Stimulated activated CD8-positive, alpha-beta memory T cell treated with anti-CD3 and anti-CD28 coated beads, Interleukin-15, amount 100 ng/mL, for 48 hours (primary cell): ENCODE measurements around the gene AKT1S1.
"Not testable (repeated sequence)": the region's sequence is repeated elsewhere in the genome, so short reads cannot be mapped to it uniquely, and the experiment has no call there.

Source experiments
- DNase-seq, 2 donors: peaks; one replicate each; pipeline ENCODE4 v3.0.0-alpha.2; 2020; ENCODE audit warnings: low read depth in 2 of 2

Gene AKT1S1

GRCh38 chr19:49837009-49837310 is 40.2 kb downstream of the AKT1S1 start:
- DNase-seq, result no peak

DNA sequence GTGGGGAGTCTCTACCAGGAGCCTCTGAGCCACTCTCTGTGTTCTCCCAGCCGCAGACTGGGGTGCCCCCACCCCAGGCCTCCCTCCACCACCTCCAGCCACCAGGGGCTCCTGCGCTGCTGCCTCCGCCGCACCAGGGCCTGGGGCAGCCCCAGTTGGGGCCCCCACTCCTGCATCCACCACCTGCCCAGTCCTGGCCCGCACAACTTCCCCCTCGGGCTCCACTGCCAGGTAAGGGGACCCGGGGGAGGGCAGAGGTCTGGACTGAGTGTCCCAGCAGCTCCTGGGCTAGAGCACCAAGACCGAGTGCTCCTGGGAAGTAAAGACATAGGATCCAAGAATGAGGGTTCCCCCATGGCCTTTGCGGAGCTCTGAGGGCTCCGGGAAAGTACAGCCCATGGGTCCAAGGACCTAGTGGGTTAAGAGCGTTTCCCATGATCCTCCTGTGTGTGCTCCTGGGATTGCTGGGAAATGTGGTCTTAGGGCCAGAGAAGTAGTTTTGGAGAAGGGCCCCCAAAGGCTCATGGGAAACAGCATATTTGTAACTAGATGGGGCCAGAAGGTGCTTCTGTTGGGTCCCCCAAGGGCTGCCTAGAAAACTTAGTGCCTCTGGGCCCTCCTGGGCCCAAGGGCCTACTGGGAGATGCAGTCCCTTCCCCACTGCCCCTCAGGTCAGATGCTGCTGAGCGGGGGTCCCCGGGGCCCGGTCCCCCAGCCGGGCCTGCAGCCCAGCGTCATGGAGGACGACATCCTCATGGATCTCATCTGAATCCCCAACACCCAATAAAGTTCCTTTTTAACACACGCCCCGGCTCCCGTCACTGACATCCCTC is 40.8 kb downstream of the AKT1S1 start:
- DNase-seq, result no peak

DNA sequence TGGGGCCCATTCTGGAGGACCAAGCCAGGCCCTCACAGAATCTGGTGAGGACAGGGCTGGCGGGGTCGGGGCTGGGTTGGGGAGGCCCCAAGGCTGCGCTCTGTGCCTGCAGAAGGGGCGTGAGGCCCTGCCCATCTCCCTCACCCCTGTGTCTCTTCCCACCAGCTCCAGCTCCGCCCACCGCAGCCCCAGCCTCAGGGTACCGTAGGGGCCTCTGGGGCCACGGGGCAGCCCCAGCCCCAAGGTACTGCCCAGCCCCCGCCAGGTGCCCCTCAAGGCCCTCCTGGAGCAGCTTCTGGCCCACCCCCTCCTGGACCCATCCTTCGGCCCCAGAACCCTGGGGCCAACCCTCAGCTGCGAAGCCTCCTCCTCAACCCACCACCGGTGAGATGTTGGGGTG is 41.6 kb downstream of the AKT1S1 start:
- no peak for DNase-seq

DNA sequence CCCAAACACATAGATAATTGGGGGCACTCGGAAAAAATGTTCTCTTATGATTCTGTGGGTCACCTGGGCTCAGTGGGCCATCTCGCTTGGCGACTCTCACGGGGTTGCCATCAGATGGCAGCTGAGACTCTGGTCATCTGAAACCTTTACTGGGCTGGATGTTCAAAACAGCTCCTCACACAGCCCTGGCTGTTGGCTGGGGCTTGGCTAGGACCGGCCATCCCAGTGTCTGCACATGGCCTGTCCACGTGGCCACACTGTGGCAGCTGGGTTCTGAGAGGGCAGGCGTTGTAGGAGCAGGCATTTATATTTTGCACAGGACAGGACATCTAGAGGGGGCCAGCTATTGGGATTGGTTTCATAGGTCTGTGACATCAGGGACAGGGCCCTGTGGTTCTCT is 43.6 kb downstream of the AKT1S1 start:
- no peak for DNase-seq

DNA sequence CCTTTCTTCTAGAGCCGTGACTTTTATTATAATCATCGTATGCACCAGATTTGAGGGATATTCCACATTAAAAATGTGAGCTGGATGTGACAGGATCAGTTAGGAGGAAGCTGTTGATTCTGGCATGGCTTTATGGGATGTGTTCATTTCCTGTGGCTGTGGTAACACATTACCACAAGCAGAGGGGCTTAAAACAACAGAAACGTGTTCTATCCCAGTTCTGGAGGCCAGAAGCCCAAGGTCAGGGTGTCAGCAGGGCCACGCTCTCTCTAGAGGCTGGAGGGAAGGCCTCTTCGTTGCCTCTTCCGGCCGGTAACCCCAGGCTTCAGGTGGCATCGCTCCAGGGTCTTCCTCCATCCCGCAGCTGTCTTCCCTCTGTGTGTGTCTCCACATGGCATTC is 44.6 kb downstream of the AKT1S1 start:
- no peak for DNase-seq

GRCh38 chr19:49831592-49831991 is 45.6 kb downstream of the AKT1S1 start:
- DNase-seq, result no peak

GRCh38 chr19:49830766-49831165 is 46.4 kb downstream of the AKT1S1 start:
- no peak for DNase-seq

DNA sequence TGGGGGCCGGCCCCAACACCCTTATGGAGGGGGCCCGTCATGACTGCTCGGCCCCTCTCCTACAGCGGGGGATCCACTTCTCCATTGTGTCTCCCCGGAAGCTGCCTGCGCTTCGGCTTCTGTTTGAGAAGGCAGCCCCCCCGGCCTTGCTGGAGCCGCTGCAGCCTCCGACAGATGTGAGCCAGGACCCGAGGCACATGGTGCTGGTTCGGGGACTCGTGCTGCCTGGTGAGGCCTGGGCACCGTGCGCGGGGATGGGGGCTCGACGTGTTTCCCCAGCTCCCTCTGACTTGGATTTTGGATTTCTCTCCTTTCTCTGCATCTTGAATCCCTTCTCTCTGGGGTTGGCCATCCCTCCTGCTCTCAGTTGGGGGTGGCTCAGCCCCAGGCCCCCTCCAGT is 47.4 kb downstream of the AKT1S1 start:
- no peak for DNase-seq

- no peak for DNase-seq
Measured at GRCh38 chr19:49829200-49829599, 48.0 kb downstream of the AKT1S1 start.

GRCh38 chr19:49827034-49827433 is 50.1 kb downstream of the AKT1S1 start:
- DNase-seq, result no peak

- DNase-seq, result no peak
Measured at GRCh38 chr19:49824662-49825061, 52.5 kb downstream of the AKT1S1 start.

DNA sequence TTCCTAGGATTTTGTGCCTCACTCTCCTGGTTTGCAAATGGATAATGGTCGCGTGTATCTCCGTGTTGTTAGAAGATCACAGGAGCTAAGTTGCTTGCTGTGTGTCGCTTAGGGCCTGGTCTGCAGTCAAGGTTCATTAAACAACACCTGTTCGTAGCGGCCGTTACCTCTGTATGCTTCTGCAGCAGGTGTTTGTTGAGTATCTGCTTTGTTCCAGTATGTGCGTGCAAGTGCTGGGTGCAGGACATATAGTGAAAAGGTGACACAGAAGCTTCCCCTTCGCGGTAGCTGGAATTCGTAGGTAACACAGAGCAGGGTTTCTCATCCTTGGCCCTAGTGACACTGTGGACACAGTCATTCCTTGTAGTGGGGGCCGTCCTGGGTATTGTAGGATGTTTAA is 53.7 kb downstream of the AKT1S1 start:
- DNase-seq, result no peak

DNA sequence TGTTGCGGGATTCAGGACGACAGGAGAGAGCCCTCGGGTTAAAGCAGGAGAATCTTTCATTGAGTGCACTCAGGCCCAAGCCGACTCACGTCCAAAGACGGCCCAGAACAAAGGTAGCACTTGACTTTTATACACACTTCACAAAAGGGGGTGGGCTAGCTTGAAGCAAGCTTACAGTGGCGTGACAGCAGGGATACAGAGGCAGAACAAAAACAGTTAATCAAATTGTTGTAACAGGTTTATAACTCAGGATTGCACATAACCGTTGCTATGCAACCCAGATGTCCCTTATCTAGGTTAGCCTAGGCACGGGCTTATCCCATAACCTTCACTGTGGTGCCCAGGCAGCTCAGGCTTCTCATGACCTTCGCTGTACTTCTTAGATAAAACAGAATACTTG is 57.0 kb downstream of the AKT1S1 start:
- no peak for DNase-seq

DNA sequence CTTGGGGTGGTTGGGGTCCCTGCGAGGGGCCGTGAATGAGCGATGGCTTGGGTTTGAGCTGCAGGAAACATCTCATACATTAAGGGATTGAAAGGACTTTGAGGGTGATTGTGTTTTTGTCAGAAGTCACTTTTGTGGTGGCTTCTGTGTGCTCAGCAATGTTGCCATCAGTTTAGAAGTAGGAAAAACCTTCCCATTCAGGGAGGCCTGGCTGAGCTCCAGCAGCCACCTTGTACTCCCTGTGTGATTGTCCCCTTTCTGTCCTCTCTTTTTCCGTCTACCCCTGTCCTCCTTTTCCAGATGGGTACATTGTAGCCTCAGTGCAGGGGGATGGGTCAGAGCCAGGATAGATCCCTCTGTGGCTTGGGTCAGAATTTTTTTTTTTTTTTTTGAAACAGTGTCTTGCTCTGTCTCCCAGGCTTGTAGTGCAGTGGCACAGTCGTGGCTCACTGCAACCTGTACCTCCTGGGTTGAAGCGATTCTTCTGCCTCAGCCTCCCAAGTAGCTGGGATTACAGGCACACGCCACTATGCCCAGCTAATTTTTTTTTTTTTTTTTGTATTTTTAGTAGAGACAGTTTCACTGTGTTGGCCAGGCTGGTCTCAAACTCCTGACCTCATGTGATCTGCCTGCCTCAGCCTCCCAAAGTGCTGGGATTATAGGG is 57.6 kb downstream of the AKT1S1 start:
- DNase-seq, result not testable (repeated sequence)
